AG20443 (cell line): ENCODE results near the gene SPSB3.

Experiments used
- DNase-seq: peaks from one replicate; pipeline ENCODE4 v3.0.0; 2012; ENCODE audit warnings: low spot score, mixed read lengths

The SPSB3 gene

DNA sequence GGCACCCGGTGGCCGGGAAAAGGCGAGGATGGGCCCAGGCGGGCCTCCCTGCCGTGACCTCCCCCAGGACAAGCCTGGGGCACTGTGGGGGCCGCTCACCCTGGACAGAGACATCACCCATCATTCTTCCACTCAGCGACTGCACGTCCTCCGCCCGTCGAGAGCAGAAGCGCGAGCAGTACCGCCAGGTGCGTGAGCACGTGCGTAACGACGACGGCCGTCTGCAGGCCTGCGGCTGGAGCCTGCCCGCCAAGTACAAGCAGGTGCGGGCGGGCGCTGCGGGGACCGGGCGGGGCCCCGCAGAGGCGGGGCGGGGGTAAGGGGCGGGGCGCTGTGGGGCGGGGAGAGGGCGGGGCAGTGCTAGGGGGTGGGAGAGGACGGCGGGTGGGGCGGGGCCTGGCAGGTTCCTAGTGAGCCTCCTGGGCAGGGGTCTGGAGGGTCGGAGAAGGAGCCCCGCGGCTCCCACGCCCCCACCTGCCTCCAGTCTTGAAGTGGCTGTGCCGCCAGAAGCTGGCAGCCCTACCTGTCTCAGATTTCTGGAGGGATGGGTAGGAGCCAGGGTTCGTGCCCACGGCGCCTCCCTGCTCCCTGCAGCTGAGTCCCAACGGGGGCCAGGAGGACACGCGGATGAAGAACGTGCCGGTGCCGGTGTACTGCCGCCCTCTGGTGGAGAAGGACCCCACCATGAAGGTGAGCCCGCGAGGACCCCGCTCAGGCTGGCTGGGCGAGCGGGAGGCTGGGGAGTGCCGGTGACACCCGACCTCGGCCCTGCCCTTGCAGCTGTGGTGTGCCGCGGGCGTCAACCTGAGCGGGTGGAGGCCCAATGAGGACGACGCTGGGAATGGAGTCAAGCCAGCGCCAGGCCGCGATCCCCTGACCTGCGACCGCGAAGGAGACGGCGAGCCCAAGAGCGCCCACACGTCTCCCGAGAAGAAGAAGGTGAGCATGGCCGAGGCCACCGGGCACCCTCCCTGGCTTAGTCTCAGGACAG is 18.6 kb downstream of the SPSB3 start:
- DNase-seq, result no peak

DNA sequence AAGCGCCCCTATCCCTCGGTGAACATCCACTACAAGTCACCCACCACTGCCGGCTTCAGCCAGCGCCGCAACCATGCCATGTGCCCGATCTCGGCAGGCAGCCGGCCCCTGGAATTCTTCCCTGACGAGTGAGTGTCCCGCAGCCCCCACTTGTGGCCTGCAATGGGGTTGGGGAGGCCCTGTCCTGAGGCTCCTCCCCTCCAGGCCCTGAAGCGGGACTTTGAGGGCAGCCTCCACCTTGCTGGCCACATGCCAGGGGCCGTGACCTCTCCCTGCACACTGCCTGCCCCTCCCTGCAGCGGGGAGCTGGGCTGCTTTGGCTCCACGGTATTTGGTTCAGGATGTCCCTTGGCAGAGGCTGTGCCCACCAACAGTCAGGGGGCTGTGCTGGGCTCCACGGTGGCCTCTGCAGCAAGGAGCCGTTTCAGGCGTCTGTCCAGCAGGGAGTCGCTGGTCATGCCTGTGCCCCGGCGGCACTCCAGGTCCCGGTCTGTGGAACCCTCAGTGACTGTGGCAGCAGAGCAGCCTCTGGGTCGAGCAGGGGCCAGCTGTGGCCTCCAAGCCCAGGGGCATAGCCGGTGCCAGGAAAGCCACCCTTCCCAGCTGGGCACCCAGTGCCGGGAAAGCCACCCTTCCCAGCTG is 19.4 kb downstream of the SPSB3 start:
- DNase-seq, result no peak

DNA sequence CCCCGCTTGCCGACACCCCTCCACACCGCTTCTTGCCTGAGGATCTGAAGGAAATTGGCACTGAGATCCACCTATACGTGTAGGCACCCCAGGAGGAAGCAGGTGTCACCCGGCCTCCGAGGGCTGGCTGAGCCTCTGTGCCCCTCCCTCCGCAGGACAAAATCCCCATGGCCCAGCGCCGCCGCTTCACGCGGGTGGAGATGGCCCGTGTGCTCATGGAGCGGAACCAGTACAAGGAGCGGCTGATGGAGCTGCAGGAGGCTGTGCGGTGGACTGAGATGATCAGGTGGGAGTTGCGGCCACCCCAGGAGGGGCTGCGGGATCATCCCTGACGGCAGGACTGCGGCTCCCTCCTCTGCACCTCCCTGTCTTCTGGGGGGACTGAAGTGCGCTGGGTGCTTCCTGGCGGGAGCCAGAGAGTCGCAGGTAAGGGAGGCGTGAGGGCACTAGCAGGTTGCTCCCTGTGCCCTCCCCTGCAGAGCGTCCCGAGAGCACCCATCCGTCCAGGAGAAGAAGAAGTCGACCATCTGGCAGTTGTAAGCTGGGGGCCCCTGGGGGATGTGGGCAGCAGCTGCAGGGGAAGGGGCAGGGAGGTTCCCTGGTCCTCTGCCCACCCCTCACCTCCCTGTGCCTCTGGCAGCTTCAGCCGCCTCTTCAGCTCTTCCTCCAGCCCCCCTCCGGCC is 20.0 kb downstream of the SPSB3 start:
- DNase-seq, result no peak

DNA sequence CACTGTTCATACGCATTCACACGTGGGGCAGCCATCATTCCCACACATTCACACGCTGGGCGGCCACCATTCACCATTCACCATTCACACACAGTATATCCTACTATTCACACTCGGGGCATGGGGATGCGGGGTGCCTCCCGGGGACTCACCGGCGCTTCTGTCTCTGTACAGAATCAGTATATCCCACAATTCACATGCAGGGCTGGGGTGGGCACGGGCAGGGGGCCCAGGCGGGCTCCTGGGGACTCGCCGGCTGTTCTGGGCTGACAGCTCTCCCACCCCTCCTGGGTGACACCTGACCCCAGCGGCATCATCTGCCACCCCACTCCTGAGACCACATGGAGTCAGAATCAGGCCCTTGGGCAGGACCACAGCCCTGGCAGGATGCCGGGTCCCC is 20.6 kb downstream of the SPSB3 start:
- no peak for DNase-seq

DNA sequence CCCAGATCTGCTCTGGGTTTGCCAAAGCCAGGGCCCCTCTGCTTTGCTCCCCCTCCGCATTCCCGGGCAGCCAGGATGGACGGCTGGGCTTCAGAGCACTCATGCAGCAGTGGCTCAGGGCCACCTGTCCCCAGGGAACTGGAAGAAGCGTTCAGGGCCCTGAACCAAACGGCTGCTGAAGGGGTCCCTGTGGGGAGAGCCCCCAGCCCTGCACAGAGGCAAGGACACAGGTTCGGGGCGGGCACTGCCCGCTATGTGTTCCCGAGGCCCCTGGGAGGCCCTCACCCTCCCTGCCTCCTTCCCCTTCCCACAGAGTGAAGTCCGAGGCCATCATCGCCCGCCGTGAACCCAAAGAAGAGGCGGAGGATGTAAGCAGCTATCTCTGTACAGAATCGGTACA is 21.5 kb downstream of the SPSB3 start:
- no peak for DNase-seq

DNA sequence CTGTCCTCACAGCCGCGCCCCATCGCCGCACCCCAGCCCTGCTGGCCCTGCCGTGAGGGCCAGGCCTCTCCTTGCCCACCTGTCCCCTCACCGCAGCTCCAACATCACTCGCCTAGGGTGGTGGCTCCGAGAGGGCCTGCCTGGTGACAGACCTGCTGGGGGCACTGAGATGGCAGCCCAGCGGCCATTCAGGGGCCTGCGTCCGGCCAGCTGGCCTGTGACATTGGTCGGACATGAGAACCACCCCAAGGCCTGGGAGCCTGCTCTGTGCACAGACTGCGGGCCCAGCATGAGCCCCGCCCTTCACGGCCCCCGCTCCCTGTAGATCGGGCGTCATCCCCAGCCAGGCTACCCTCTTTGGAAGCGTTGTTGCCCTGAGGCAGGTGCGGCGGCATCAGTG is 22.9 kb downstream of the SPSB3 start:
- DNase-seq, result no peak

DNA sequence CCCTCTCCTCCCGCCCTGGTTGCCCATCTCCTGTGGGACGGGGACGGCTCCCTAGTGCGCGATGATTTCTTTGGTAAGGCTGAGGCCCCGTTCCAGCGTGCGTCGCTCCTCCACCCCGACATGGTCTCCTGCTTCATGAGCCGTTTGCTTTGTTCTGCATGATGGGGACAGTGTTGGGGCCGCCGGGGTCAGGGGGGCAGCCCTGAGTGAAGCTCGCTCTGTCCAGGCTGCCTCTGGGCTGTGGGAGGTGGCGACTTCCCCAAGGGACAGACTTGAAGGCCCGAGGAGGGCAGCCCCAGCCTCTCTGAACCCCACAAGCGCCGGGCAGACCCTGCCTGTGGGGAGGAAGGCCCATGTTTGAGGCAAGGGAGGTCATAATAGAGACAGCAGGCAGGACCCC is 23.4 kb downstream of the SPSB3 start:
- no peak for DNase-seq

DNA sequence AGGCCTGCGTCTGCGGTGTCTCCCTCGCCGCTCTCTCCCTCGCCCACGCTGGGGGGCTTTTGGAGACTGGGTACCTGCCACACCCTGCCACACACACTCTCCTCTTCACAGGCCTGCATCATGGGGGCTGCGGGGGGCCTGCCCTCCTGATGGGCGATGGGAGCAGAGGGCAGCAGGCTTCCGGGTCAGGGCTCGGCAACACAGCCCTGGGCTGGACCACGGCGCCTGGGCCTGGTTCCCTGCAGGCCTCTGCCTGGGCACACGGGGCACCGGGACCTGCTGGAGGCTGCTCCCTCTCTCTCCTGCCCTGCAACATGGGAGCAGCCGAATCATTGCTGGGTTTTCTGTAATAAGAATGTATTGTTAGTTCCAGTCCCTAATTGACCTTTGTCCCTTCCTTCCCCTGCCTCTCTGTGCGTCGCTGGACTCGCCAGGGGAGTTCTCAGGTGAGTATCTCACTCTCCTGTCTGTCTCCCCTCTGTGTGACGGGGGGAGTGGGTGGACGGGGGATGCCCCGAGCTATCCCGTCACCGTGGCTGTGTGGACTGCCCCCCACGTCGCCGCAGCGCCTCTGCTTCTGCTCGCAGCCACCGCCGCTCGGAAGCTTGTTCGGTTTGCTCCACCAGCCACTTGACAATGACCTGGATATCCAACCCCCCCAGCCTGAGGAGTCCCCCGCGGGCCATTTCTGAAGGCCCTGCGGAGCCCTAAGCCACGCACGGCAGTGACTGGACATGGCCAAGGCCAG is 24.5 kb downstream of the SPSB3 start:
- no peak for DNase-seq

DNA sequence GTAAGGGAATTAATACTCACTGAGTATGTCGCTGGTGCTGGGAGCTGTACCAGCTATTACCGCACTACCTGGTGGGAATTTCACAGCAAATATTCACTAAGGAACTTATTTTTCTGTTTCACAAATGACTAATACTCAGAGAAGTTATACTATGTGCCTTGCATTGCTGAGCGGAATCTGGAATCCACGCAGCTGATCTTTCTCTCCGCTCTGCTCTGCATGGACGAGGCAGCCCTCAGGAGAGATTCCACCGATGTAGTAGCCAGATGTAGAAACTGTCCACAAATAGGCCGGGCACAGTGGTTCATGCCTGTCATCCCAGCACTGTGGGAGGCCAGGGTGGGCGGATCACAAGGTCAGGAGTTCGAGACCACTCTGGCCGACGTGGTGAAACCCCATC is 28.2 kb downstream of the SPSB3 start:
- DNase-seq, result no peak

DNA sequence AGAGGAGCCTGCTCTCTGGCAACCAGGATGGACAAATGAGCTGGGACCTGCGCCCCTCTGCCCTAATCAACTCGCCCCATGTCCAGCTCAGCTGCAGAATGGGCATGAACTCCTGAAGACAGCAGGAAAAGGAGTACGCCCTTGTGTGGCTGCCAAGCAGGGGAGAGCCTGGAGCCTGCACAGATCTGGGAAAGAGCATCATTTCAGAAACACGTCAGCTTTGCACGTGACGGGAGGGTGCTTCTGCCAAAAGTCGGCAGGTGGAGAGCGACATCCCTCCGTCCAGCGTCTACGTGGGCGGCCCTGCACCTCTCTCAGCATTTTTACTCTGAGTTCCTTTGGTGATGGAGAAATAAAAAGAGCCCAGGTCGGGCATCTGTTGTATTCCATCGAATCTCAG is 29.5 kb downstream of the SPSB3 start:
- DNase-seq, result no peak

DNA sequence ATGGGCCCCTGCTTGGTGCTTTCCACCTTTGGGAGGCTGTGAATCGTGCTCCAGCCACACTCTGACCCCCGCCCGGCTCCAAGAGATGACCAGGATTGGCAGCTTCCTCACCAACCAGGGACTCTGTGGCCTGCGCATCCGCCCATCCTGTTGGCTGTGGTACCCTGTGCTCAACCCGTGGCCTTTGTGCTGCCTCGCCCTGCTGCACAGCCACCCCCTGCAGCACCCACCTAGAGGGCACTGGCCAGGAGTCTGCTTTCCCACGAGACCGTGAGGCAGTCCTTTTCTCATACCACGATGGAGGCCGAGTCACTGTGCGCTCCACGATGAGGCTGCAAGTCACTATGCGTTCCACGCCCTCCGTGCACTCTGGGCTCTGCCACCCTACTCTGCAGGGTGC is 30.4 kb downstream of the SPSB3 start:
- DNase-seq, result no peak

DNA sequence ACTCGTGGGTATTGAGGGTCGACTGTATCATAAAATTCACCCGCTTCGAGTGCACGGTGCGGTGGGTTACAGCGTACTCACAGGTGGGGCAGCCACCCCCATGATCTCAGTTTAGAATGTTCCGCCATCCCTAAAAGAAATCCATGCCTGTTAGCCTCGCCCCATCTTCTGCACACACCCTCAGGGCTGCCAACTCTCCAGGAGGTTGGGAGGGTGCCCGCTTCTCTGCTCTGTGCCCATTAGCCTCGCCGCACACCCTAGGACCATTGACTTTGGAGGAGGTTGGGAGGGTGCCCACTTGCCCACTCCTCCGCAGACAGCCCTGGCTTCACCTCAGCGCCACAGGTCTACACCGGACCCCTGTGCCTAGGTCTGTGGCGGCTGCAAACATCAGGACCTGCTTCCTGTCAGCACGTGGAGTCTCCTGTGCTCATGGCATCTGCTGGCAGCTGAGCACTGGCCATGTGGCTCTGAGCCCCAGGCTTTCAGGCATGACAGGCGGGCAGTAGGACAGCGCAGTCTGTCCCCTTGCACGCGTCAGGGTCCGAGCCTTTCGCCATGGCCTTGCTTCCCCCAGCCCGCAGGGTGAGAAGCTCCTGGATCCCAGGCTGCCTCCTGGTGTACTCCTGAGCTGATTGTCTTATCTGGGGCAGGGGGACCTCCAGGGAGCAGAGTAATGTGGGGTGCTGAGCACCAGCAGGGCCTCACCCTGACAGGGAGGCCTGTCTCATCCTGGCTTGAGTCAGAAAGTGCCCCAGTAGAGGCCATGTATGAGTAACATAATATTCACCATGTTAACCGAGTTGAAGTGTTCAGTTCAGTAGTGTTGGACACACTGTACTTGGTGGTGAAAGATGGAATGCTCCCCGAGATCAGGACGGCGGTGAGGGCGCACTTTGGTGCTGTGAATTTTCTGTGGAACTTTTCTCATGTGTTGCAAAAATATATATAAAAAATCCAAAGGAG is 32.9 kb downstream of the SPSB3 start:
- no peak for DNase-seq

DNA sequence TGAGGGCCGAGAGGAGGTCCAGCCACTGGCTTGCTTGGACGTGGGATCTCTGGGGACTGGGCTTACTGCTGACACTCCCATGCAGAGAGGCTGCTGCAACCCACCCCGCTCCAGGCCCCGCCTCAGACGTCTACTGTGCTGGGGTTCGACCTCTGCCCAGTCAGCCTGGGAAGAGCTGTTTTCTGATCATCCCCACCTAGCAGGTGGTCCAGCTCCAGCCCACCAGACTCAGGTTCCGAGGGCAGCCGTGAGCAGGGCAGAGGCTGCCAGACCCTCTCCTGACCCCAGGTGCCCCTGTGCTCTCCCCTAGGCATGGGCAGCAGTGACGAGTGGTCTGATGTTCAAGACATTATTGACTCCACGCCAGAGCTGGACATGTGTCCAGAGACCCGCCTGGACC is 34.4 kb downstream of the SPSB3 start:
- no peak for DNase-seq

DNA sequence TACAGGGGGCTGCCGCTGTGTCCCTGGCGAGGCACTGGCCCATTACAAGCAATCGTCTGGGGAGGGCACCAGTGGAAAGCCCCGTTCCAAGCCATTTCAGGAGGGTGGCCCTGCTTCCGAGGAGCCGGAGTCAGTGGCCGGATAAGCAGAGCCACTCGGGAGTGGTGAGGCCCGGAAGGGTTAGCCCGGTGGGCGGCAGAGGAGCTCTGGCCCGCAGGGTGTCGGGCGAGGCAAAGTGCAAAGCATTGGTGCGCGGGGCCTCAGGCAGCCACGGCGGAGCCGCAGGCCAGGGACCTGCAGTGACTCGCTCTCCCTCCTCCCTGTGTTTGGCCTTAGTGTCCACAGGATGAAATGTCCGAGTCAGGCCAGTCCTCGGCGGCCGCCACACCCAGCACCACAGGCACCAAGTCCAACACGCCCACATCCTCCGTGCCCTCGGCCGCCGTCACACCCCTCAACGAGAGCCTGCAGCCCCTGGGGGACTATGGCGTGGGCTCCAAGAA is 35.6 kb downstream of the SPSB3 start:
- DNase-seq, result no peak

DNA sequence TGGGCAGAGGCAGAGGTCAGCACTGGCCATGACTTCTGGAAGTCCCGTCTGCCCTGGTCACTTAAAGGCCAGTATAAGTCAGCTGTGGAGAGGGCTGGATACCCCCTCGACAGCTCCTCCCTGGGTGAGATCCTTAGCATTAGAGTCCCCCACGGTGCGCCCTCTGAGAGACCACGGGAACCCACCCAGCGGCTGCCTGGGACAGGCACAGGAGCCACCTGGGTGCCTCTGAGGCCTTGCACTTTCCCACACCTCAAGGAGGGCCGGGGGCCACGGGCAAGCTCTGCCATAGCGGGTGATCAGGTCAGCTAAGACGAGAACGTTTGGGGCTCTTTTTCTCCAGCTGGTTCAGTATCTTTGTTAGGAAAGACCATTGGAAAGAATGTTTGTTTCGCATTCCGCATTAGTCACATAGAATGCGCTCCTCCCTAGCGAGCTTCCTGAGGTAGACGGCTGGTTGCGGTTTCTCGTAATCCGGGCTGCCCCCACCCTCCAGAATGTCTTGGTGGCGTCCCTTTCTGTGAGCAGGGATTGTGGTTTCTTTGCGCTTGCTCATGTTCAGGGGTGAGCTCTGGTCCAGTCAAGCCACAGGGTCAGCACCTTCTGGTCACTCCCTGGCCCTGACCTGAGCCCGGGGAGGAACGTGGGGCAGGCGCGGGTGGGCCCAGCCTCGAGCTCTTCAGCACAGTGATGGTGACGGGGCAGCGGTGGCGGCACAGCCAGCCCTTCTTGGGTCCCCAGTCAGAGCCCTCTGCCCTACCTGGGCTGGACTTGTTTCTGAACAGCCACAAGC is 36.3 kb downstream of the SPSB3 start:
- DNase-seq, result no peak

DNA sequence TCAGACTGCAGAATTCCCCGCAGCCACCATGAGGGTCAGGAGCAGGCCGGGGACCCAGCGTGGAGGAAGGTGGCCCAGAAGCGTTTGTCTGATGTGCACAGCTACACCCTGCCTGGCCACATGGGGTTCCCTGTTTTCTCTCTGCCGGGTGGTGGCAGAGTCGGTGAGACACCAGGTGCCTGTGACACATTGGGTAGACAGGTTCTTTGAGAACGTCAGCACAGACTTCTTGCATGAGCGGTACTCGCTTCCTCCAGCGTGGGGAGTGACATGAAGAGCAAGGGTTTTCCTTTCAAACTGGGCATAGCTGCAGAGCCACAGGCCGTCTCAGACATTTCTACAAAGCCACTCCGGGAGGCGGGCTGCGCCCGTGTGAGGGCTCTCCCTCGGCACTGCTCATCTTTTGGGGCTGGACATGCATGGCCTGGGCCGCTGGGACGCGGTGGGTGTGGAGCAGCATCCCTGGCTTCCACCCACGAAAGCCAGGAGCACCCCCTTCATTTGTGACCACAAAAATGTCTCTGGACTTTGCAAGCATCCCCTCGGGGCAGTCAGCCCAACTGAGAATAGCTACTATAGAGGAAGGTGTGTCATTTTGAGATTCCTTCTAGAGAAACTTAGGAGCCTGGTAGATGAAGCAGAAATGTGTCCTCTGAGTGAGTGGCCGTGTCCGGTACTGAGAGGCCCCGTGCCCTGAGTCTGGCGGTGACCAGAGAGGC is 37.0 kb downstream of the SPSB3 start:
- peak; percentile 78 for DNase-seq

DNA sequence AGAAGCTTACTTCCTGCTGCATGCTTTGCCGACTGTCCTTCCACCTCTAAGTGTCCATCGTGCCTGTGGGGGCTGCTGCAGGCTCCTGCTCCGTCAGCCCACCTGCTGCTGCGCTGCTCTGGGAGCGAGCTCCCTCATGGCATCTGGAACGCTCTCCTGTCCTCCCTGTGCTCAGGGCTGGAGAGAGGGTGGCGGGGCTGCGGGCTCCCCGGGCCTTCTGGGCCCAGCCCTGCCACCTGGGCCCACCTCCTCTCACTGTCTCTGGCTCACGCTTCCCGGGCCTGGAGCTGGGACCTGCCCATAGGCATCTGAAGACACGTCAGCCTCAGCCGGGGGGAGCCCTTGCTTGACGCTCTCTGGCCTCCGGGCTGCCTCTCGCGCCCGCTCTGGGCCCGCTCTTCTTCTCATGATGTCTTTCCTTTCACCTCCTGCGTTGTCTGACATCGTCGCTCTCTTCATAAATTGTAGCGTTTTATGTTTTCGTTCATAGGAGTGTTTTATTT is 38.0 kb downstream of the SPSB3 start:
- no peak for DNase-seq

DNA sequence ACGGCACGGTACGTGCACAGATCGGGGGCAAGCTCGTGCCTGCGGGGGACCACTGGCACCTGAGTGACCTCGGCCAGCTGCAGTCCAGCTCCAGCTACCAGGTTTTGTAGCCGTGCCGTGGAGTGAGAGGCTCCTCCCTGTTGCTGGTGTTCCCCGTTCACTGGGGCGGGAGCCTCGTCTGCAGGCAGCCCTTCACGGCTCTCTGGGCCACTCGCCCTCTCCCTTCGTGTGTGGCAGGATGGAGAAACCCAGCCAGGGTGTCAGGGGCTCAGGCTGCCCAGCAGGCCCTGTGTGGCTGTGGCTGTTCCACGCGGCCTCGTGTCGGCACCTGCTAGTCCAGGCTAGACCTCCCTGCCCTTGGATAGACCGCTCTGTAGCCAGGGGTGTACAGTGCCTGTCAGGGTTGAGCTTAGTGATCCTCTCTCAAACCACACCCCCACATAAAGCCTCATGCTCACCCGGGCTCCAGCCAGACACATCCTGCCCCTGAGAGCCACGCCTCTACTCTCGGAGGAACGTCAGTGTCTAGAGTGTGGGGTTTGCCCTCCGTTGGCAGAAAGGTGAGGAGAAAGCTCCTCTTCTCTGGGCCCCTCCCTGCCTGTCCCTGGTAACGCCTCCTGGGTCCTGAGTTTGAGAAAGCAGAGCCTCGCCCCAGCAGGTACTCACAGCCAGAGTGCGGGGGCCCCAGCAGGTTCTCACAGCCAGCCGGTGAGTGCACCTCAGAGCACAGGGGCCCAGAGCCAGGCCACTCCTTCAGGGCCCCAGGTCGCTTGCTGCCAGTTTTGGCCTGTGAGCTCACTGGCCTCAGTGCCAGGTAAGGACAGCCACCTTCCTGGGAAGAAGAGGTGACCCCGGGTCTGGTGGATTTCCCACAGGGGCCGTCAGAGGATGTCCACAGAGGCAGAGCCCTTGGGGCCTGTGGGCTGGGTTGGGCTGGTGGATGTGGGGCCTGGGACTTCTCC is 38.7 kb downstream of the SPSB3 start:
- no peak for DNase-seq
